Fibroblast of lung (primary cell): ENCODE measurements around the gene FAM222A.

Source experiments
- CTCF ChIP-seq, 2 donors: IDR thresholded peaks in 1 of 2; conservative IDR thresholded peaks in 1 of 2; 1 replicate in 1 of 2; 2 replicates in 1 of 2; pipeline ENCODE4 v1.5.1; 2011 to 2012; ENCODE audit warnings: low read length in 2 of 2, control low read depth in 1 of 2, inconsistent platforms in 1 of 2, low read depth in 1 of 2, mild to moderate bottlenecking in 1 of 2
- EZH2 ChIP-seq: IDR thresholded peaks from 2 replicates; pipeline ENCODE4 v1.5.1; 2012; ENCODE audit warnings: low read length, control low read depth, mild to moderate bottlenecking; ENCODE audit errors: missing control alignments

GRCh38 chr12:109707470-109707821 is 6.2 kb upstream of the FAM222A start:
- TF ChIP-seq CTCF (conservative IDR thresholded peaks at IDR 0.05 in 1 of 2, IDR thresholded peaks at IDR 0.05 in 1 of 2; ENCODE audit: low read depth in 1 of 2, low read length in 2 of 2): no peak
- TF ChIP-seq EZH2: no peak
